Measurements from ENCODE around the gene POLR3B. TPM values are rescaled to one million over a fixed set of nuclear protein-coding genes. Genes with fewer than 3 reads are reported as not detected.

Gene POLR3B
- total and polyA plus RNA-seq, 9 of the 15 experiments (the other 6 are each of a cell fraction or from before 2014, with no cell fraction given), result 7.6 to 17.9 (median 14.4) TPM

DNA sequence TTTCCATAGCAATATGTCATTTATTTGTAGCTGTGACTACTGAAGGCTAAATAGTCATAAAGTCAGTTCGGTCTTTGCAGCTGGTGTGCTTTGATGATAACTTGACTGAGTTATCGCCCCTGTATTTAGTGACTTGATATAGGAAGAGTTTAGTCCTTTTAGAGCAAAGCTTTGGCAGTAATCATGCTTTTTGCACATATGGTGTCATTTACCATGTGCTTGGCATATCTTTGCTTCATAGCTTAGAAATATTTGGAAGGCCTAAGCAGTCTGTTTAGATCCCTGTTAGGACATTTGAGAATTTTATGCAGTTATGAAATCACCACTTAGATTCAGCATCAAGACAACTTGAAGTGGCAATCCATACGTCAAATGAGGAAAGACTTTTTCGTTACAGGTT, 31.6 kb downstream of the POLR3B start:
- 93% methylated on average over 4 of the region's 4 CpGs for WGBS (ENCODE audit: insufficient coverage, low coverage, missing lambda C conversion rate)

More for the DNA sequence above, 31.6 kb downstream of the POLR3B start:
- no peaks in the 10 kb centered on the region for H3K4me1 ChIP-seq (replicated peaks in 1 of 2; ENCODE audit: control insufficient read depth in 2 of 2, insufficient read depth in 2 of 2, low read length in 2 of 2)
- no peaks in the 10 kb centered on the region for H3K9me3 ChIP-seq (replicated peaks; ENCODE audit: control insufficient read depth, insufficient read depth, low read depth, low read length)
- FAIRE-seq, result no peak
- no peaks in the 10 kb centered on the region for H4K20me1 ChIP-seq (replicated peaks; ENCODE audit: control insufficient read depth, insufficient read depth, low read length)
- no peak overlapping the region for H3K4me2 ChIP-seq (ENCODE audit: insufficient read depth, low read length)
- ATAC-seq, result no peak
- no peak for DNase-seq (ENCODE audit: extremely low read depth in 1 of 4, low spot score in 3 of 4)
- no peak overlapping the region for H2AFZ ChIP-seq (ENCODE audit: low read depth, low read length)
- no peaks in the 10 kb centered on the region for H3K9me1 ChIP-seq (ENCODE audit: control insufficient read depth, insufficient read depth, low read length)
- TF ChIP-seq, protein P1, sequence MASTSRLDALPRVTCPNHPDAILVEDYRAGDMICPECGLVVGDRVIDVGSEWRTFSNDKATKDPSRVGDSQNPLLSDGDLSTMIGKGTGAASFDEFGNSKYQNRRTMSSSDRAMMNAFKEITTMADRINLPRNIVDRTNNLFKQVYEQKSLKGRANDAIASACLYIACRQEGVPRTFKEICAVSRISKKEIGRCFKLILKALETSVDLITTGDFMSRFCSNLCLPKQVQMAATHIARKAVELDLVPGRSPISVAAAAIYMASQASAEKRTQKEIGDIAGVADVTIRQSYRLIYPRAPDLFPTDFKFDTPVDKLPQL (IDR thresholded peaks at IDR 0.05; ENCODE audit: extremely low read depth, insufficient read length), result no peak
- TF ChIP-seq PURB (CRISPR knock-in tag; IDR thresholded peaks at IDR 0.05; ENCODE audit: low read depth) (no peak), GATAD2B (IDR thresholded peaks at IDR 0.05; ENCODE audit: borderline replicate concordance) (no peak), ZZZ3 (IDR thresholded peaks at IDR 0.05) (no peak), MEF2D (tag; conservative IDR thresholded peaks at IDR 0.05; ENCODE audit: low read depth) (no peak), SP2 (IDR thresholded peaks at IDR 0.05; ENCODE audit: extremely low read depth, low read depth, low read length, poor library complexity, severe bottlenecking) (no peak), ZNF561 (CRISPR knock-in tag; conservative IDR thresholded peaks at IDR 0.05) (no peak), ETV5 (CRISPR knock-in tag; IDR thresholded peaks at IDR 0.05; ENCODE audit: low read depth) (no peak), ZNF586 (CRISPR knock-in tag; conservative IDR thresholded peaks at IDR 0.05) (no peak), ADNP (tag; IDR thresholded peaks at IDR 0.05) (no peak), GTF2E2 (tag; IDR thresholded peaks at IDR 0.05) (no peak), ZNF444 (CRISPR knock-in tag; IDR thresholded peaks at IDR 0.05) (no peak)
- TF ChIP-seq, protein P2, sequence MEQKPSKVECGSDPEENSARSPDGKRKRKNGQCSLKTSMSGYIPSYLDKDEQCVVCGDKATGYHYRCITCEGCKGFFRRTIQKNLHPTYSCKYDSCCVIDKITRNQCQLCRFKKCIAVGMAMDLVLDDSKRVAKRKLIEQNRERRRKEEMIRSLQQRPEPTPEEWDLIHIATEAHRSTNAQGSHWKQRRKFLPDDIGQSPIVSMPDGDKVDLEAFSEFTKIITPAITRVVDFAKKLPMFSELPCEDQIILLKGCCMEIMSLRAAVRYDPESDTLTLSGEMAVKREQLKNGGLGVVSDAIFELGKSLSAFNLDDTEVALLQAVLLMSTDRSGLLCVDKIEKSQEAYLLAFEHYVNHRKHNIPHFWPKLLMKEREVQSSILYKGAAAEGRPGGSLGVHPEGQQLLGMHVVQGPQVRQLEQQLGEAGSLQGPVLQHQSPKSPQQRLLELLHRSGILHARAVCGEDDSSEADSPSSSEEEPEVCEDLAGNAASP (IDR thresholded peaks at IDR 0.05), result no peak
- H3K27ac ChIP-seq (ENCODE audit: extremely low read depth, low read depth, low read length), result no peak overlapping the region
- H3K27me3 ChIP-seq (ENCODE audit: control insufficient read depth in 2 of 2, insufficient read depth in 2 of 2, low read length in 2 of 2), result no peaks in the 10 kb centered on the region
- no TSS peak for BruUV-seq (replicated peaks)
- peaks cover 33% of the 10 kb centered on the region; the same call in 1 of the 3 replicates for H3K36me3 ChIP-seq (ENCODE audit: control insufficient read depth, insufficient read depth, low read length)
- CTCF ChIA-PET (ENCODE audit: low intra/inter-chr PET ratio), result interaction anchor here (0.7 kb wide), 1 partner anchor 510 kb away, joined by 3 read pairs; no protein-coding TSS in a partner anchor
- intact Hi-C loops (cut with micrococcal nuclease) (loop anchor here (10.0 kb wide), 1 partner anchor 296 kb away; no protein-coding TSS in a partner anchor), in situ Hi-C loops (cut with MboI) (no loop called here)
- POLR2A ChIA-PET, result interaction anchor here (0.6 to 1.4 kb wide), 2 partner anchors 26 to 1217 kb away, joined by 3 read pairs; no protein-coding TSS in a partner anchor
- no peak overlapping the region for H3K9ac ChIP-seq (ENCODE audit: insufficient read depth in 1 of 2, low read depth in 2 of 2, low read length in 2 of 2)
- H3K4me3 ChIP-seq, result no peak overlapping the region
- no peaks in the 10 kb centered on the region for H3K79me2 ChIP-seq (ENCODE audit: control insufficient read depth, insufficient read depth, low read length)

Data from K562 (cell line).